GM21825 (cell line): ENCODE data around the gene PDE9A.

ENCODE experiments used
- ATAC-seq: cut with Tn5 transposase; IDR thresholded peaks from one replicate; pipeline ENCODE4 v1.9.1; 2021; ENCODE audit warnings: mild to moderate bottlenecking, moderate library complexity; ENCODE audit not compliant: unreplicated experiment

The PDE9A gene

DNA sequence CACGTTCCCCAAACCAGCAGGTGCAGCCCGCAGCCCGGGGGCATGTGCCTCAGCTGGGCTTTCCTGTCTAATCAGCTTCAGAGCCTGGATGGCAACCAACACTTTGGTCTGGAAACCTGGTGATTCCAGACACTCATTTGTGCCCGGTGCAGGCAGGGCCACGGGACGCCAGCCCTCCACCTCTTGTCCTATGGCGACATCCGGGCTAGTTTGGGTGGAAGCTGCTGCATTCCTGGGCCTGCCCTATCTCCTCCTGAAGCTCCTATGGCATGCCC lies 114.1 kb downstream of the PDE9A start:
- ATAC-seq = no peak

DNA sequence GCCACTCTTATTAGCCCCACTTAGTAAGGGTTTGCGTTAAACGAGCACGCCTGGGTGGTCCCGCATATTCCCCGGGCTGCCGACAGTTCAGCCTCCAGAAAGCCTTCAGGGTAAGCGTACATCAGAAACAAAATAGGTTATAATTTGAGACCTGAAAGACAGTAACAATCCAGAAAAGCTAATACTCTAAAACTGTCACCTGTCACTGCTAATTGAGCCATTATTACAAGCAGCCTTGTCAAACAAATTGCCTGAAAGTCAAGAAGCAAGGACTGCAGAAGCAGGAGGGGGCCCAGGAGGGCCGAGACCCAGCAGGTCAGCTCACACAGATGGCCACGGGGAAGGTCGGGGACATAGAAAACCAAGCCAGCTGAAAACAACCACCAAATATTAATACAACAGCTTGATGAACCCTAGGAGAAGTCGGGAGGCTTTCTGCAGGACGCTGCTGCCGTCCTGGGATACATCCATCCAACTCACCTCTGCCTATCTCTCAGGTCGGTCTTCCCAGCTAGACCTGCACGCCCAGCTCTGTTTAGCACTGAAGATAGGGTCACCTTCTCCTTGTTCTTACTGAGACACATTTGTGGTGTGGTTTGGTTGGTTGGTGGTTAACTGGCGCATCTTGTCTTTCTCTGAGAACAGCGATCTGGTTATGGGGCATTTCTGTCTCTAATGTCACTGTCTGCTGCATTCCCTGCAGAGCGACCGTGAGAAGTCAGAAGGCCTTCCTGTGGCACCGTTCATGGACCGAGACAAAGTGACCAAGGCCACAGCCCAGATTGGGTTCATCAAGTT lies 115.1 kb downstream of the PDE9A start:
- ATAC-seq = no peak

DNA sequence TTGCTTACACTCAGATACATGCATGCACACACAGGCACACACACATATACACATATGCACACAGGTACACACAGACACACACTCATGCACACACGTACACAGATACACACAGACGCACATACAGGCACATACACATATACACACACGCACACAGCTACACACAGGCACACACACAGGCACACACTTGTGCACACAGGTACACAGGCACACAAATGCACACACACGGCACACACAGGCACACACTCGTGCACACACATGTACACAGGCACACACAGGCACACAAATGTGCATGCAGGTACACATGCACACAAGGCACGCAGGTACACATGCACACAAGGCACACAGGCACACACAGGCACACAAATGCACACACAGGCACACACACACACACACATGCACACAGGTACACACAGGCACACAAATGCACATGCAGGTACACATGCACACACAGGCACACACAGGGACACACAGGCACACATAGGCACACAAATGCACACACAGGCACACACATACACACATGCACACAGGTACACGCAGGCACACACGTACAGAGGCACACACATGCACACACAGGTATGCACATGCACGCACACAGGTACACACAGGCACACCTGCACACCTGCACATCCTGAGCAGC lies 115.9 kb downstream of the PDE9A start:
- ATAC-seq = no peak

DNA sequence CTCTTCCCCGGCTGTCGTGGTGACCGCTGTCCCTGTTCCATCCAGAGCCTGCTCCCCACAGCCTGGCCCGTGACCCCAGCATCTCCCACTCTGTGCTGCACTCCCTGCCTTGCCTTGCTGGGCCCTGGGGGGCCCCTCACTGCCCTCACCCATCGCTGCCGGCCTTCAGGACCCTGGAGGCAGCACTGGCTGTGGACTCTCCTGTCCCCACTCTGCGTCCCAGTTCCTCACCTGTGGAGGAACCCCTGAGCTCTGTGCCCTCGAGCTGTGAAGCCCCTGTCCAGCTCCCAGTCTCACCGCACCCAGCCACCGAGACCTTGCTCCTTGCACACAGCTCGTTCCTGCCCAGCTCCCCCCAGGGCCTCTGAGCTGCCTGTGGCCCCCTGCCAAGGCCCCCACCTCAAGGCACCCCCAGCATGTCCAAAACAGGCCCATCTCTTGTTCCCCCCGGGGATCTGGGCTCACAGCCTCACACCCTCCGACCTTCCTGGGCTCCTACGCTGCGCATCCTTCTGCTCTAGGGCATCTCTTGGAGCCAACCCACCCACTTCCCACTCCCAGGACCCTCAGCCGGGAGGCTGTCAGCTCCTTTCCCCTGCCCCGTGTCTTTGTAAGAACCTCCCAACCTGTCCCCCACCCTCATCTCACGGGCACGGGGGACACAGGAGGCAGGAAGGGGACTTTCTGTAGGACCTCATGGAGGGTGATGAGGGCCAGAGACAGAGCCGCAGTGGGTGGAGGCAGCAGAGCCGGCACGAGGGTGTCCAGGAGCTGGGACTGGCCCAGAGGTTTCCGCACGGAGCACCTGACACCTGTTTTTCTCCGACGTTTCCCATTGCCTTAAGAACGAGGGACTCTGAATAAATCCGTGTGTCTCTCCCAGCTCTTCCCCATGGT lies 116.6 kb downstream of the PDE9A start:
- ATAC-seq = no peak

DNA sequence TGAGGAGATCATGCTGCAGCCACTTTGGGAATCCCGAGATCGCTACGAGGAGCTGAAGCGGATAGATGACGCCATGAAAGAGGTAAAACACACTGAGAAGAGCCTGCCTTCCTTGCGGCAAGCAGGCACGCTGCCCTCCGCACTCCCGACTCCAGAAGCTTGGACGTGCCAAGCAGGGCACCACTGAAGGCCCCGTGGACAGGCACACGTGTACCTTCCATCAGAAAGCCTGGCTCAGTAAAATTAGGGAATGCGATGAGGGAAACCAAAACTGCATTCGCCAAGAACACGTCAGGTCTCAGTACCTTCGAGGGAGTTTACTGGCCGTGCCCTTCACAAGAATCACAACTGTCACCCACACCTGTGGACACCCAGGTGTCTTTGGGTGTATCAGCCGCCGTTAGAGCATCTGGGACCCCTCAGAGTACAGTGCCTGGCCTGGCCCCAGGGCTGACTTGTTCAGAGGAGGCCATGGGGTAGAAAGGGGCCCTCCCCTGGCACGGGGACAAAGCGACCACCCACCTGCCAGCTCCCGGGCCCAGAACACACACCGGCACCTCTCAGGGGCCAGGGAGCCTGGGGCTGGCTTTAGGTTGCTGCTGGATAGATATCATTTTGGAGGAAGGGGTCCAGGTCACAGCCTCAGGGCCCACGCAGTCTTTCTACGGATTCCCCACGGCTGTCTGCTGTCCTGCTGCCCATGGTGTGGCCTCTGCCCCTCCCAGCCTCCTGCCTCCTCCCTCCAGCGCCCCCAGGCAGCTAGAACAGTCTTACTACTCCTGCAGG lies 117.5 kb downstream of the PDE9A start:
- ATAC-seq = no peak

DNA sequence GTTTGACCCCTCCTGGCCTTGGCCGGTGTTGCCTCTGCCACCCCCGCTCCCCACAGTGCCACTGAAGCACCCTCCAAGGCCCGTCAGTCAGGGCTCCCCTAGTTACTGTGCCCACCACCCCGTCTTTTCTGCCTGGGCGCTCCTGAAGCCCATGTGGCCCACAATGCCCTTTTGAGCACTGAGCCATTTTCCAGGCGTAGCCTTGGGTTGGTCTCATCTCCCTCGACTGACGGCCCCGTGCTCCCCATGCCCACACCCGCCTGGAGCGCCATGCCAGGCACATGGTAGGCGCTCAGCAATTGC lies 118.0 kb downstream of the PDE9A start:
- no peak for ATAC-seq

DNA sequence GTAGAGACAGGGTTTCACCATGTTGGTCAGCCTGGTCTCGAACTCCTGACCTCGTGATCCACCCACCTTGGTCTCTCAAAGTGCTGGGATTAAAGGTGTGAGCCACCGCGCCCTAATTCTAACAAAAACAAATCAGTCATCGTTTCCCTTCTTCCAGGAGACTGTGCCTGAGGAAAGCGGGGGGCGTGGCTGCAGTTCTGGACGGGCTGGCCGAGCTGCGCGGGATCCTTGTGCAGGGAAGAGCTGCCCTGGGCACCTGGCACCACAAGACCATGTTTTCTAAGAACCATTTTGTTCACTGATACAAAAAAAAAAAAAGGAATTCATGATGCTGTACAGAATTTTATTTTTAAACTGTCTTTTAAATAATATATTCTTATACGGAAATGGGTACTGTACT lies 121.7 kb downstream of the PDE9A start:
- ATAC-seq = no peak

DNA sequence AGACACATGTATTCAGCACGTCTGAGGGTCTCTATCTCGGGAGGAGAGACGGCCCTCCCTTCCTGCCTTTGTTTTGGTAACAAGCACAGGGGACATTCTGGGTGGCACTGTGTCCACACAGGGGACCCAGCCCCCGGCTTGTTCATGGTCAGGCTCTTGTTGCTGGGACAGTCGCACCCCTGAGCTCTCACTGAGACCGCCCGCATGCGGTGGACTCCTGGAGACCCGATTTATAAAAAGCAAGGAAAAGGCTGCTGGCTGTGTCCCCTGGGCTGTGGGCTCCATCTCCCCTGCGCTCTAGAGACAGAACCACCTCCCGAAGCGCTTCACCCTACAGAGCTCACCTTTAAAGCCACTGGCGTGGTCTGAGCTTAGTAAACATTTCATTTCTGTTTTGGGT lies 122.5 kb downstream of the PDE9A start:
- ATAC-seq = no peak

DNA sequence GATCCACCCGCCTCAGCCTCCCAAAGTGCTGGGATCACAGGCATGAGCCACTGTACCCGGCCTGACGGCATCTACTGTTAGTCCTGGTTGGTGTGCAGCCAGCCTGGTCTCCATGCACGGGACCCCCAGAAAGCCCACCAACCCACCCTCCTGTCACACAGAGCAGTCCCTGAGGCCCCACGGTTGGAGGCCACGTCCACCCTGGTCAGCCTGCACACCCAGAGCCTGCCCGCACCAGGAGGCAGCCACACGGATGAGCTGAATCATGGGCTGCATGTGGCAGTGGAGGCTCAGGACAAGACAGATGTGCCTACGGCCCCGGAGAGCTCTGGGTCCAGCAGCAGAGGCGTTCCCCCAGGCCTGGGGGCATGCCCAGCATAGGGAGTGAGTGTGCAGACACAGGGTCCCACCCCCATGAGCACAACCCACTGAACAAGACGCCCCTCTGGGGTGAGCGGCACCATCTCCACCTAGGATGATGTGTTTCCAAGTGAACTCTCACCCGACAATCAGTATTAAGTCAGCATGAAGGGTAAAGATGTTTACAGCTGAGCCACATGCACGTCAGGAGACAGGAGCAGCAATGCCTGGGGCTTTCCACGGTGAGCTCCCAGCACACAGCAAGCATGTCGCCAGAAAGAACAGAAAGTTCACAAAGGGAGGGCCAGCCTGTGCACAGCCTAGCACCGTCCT lies 123.8 kb downstream of the PDE9A start:
- ATAC-seq = no peak

DNA sequence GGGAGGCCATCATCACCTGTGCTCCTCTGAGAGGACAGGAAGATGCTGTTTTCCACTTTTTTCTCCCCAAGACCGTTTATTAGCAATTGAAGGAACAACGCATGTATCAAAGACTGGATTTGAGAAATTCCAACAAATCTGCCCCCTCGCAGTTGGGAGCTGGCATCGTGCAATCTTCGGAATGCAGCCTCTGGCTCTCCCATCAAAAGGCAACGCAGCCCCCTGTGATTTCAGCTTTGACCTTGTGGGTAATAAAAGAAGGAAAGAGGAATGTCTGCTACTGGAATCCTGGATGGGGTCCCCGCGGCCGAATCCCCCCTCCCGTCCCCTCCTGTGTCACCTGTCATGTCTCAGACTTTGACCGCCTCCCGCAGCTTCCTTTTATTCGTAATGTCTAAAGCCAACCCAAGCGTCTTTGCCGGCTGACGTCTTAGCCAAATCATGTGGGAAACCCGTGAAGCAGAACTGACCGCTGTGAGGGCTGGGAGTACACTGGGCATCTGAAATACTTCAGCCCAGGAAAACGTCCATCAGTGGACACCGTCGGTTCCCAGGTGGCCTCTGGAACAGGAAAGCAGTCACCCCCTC lies 124.4 kb downstream of the PDE9A start:
- ATAC-seq = no peak

DNA sequence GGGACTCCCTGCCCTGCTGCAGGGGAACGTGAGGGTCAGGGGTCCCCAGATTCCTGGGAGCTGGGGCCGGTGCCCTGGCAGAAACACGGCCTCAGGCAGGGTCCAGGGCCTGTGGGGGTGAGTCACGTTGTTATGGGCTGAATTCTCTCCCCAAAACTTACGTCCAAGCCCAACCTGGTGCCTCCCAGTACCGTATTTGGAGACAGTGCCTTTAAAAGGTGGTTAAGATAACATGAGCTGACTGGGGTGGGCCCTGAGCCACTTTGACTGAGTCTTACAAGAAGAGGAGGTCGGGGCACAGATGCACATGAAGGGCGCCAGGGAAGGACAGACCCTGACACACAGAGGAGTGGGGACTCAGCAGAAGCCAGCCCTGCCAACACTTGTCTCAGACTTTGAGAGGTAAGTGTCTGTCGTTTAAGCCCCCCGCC lies 126.0 kb downstream of the PDE9A start:
- ATAC-seq = no peak

DNA sequence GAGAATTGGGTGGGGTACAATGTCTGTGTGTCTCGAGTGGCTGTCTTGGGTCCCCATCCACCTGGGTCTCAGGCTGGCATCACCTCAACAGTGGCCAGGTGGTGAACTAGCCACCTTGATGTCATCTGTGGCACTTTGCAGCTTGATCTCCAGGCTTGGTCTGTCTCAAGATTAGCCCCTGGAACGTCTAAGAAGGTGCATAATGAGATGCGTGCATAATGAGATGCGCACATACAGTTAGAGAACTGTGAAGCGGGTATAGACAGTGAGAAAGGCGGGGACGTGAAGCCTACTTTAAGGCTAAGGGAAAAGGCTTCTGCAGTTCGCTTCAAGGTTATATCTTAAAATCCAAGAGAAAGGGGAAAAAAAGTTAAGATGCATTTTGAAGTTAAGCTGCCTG lies 127.2 kb downstream of the PDE9A start:
- no peak for ATAC-seq

DNA sequence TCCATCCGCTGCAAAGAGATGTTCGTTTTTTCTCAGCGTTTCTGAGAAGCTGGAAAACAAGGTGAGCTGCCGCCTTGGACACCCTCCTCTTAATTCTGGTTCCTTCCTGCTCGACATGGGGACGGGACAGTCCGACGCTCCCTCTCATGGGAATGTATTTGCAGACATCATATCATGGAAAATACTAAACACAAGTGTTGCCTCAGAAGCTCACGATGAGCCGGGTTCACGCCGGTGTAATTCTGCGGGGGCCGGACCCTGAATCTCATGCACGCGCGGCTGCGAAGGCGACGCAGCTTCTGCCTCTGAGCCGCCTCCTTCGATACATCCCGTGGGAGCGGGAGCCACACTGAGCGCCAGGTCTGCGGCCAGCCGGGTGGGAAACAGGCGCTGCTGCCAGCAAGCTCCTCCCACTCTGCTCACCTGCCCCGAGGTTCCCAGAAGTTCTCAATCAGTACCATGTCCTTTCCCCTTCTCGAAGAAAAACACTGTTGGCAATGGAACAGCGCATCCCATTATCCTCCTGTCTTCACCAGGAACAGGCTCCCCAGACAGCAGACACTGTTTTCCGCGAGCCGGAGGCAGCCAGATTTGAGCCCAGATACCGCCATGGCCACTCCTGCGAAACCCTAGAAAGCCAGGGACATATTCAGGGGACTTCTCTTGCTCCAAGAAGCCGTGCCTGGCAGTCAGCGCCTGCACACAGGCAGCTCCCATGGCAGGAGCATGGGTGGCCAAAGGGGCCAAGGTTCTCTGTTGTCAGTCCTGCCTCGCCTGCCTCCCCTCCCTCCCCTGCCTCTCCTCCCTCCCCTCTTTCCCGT lies 127.9 kb downstream of the PDE9A start:
- ATAC-seq = no peak

DNA sequence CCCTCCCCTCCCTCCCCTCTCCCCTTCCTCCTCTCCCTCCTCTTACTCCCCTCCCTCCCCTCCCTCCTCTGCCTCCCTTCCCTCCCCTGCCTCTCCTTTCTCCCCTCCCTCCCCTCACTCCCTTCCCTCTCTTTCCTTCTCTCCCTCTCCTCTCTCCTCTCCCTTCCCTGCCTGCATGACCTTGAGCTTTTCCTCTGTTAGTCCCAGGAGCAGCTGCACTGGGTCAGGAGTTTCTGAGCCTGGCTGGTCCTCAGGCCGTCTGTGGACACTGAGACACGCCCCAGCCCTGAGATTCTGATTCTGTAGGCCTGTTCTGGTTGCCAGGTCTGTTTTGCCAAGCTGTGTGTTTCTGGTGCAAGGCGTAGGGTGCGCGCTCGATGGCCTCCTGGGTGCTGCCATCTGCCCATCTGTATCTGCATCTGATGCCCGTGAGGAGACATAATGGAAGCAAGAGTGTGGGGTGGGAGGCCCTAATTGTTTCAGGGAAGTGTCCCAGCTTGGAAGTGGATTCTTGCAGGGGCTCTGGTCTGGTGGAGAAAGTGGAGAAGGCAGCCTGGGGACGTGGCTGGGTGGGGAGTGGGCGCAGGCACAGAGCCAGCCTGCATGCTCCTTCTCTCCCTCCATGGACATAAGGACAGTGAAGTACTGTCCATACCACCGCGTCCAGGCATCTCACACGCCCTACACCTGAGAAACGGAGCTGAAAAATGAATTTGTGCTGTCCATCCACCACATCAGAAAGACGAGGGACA lies 128.7 kb downstream of the PDE9A start:
- ATAC-seq = no peak

DNA sequence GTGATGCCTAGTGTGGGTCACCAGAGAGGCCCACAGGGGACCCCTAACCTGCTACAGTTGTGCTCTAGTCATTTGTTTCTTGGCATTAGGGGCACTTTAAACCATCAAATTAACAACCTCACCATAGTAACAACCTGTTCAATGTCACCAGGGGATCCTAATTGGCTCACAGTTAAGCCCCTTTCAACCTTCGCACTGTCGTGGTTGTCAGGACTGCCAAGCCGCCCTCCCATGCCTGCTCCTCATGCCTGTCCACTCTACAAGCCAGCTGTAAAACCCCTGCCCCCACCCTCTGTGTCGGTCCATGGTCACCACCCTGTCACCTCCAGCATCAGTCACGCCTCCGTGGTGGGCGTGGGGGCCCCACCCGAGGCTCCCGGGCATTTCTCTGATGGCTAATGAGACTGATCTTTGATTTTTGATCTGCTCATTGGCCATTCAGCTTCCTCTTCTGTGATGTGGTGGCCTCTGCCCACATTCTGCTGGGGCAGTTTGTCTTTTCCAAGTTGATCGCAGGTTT lies 129.4 kb downstream of the PDE9A start:
- no peak for ATAC-seq

DNA sequence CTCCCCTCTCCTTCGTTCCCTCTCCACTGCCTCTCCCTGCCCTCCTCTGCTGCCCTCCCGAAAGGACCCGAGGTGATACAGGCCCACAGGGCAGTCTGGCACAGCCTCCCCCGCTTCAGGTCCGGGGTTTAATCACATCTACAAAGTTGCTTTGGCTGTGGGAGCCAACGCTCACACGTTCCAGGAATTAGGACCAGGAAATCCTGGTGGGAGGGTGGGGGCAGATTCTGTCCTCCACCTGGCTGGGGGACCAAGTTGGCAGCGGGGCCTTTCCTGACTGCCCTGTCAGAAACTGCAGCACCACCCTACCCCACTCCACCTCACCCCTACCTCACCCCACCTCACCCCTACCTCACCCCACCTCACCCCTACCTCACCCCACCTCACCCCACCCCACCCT lies 130.9 kb downstream of the PDE9A start:
- no peak for ATAC-seq

DNA sequence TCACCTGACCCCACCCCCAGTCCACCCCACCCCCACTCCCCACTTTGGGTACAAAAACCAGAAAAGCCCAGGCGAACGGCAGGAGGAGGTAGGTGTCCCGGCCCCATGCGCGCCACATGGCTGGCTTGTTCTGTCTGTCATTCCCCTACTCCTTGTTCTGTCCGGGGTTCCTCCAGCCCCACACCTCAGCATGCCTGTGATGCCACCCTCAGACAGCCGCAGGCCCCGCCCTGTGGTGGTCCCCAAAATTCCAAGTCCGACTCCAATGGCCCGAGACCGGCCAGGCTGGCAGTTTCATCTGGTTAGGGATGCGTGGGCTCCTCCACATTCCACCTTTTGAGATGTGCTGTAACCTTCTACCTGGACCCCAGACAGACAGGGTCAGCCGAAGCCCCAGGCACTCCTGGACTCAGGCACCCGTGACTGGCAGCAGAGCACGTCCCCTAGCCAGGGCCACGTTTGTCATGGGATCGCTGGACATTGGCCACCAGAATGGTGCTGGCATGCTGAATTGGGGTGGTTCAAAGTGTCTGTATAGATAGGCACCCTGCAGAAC lies 131.6 kb downstream of the PDE9A start:
- no peak for ATAC-seq
